MM.1S (cell line): ENCODE data around the gene RNU1-1.

ENCODE experiments used
- DNase-seq: peaks from one replicate; pipeline ENCODE4 v3.0.0-alpha.2; 2015
- H2AFZ ChIP-seq: fragments of 300-600 bp; sonication (generic); 2 replicates; pipeline ENCODE4 v1.6.0; 2016; ENCODE audit warnings: antibody characterized with exemption, low read length
- H3F3A ChIP-seq: fragments of 300-600 bp; sonication (generic); 2 replicates; pipeline ENCODE4 v1.6.1; 2016; ENCODE audit warnings: mild to moderate bottlenecking, antibody characterized with exemption, low read length, moderate library complexity, mixed read lengths; ENCODE audit not compliant: insufficient read depth
- H3K27ac ChIP-seq: fragments of 300-600 bp; sonication (generic); 2 replicates; pipeline ENCODE4 v1.5.1; 2016; ENCODE audit warnings: mild to moderate bottlenecking, low read length
- H3K27me3 ChIP-seq: fragments of 300-600 bp; sonication (generic); replicated peaks from 2 replicates; pipeline ENCODE4 v1.6.0; 2016; ENCODE audit warnings: low read length; ENCODE audit not compliant: insufficient read depth
- H3K36me3 ChIP-seq: fragments of 300-600 bp; sonication (generic); replicated peaks from 2 replicates; pipeline ENCODE4 v1.6.1; 2016; ENCODE audit warnings: mild to moderate bottlenecking, low read length, mixed read lengths; ENCODE audit not compliant: insufficient read depth
- H3K4me1 ChIP-seq: fragments of 300-600 bp; sonication (generic); 2 replicates; pipeline ENCODE4 v1.6.1; 2016; ENCODE audit warnings: low read length, mixed read lengths
- H3K4me2 ChIP-seq: fragments of 300-600 bp; sonication (generic); 2 replicates; pipeline ENCODE4 v1.6.0; 2016; ENCODE audit warnings: low read depth, low read length
- H3K4me3 ChIP-seq: fragments of 300-600 bp; sonication (generic); 2 replicates; pipeline ENCODE4 v1.5.1; 2016; ENCODE audit warnings: low read length, mixed read lengths
- H3K79me2 ChIP-seq: fragments of 300-600 bp; sonication (generic); 2 replicates; pipeline ENCODE4 v1.6.1; 2016; ENCODE audit warnings: mixed run types, low read length, mixed read lengths
- H3K9ac ChIP-seq: fragments of 300-600 bp; sonication (generic); 2 replicates; pipeline ENCODE4 v1.6.1; 2016; ENCODE audit warnings: low read length, mixed read lengths
- H3K9me2 ChIP-seq: fragments of 300-600 bp; sonication (generic); replicated peaks from 2 replicates; pipeline ENCODE4 v1.6.1; 2016; ENCODE audit warnings: mild to moderate bottlenecking, low read length, mixed read lengths; ENCODE audit not compliant: insufficient read depth
- H3K9me3 ChIP-seq: fragments of 300-600 bp; sonication (generic); replicated peaks from 2 replicates; pipeline ENCODE4 v1.6.1; 2016; ENCODE audit warnings: mild to moderate bottlenecking, low read length, mixed read lengths; ENCODE audit not compliant: insufficient read depth
- H4K20me1 ChIP-seq: fragments of 300-600 bp; sonication (generic); 2 replicates; pipeline ENCODE4 v1.6.1; 2016; ENCODE audit warnings: mild to moderate bottlenecking, low read length, moderate library complexity, mixed read lengths; ENCODE audit not compliant: insufficient read depth
- CTCF ChIP-seq: fragments of 300-600 bp; sonication (generic); IDR thresholded peaks from 2 replicates; pipeline ENCODE4 v1.5.1; 2016; ENCODE audit warnings: antibody characterized with exemption, low read length, mixed read lengths
- EZH2 ChIP-seq: fragments of 300-600 bp; sonication (generic); optimal IDR thresholded peaks from 2 replicates; pipeline ENCODE3; 2017; ENCODE audit warnings: low read depth, mild to moderate bottlenecking, antibody characterized with exemption, low read length, mixed read lengths
- EZH2phosphoT487 ChIP-seq: fragments of 300-600 bp; sonication (generic); IDR thresholded peaks from 2 replicates; pipeline ENCODE4 v1.6.1; 2018; ENCODE audit warnings: antibody characterized with exemption, low read length

The RNU1-1 gene

GRCh38 chr1:16468558-16468957 lies 45.5 kb downstream of the RNU1-1 start:
- peaks cover 7% of the 10 kb centered on the region for H3F3A ChIP-seq
- H3K9me3 ChIP-seq = no peaks in the 10 kb centered on the region
- H3K4me2 ChIP-seq = no peak overlapping the region
- no peak overlapping the region for H3K27ac ChIP-seq
- H3K9me2 ChIP-seq = no peaks in the 10 kb centered on the region
- H3K4me1 ChIP-seq = peaks cover 12% of the 10 kb centered on the region
- peaks cover 14% of the 10 kb centered on the region; the same call in 1 of the 2 replicates for H3K27me3 ChIP-seq
- H3K9ac ChIP-seq = no peak overlapping the region
- no peak for DNase-seq
- no peak overlapping the region for H3K4me3 ChIP-seq
- H3K36me3 ChIP-seq = no peaks in the 10 kb centered on the region
- H2AFZ ChIP-seq = no peak overlapping the region
- no peaks in the 10 kb centered on the region for H3K79me2 ChIP-seq
- H4K20me1 ChIP-seq = peaks cover 3% of the 10 kb centered on the region; the same call in 1 of the 2 replicates
- TF ChIP-seq EZH2phosphoT487 (no peak), EZH2 (no peak), CTCF (no peak)

GRCh38 chr1:16464917-16465625 lies 49.0 kb downstream of the RNU1-1 start:
- Histone ChIP-seq H3K9me2 (no peaks in the 10 kb centered on the region), H3K9ac (no peak overlapping the region), H3F3A (no peaks in the 10 kb centered on the region), H3K27ac (no peak overlapping the region), H2AFZ (no peak overlapping the region), H3K36me3 (no peaks in the 10 kb centered on the region; the same call in 1 of the 2 replicates), H3K4me3 (no peak overlapping the region), H3K79me2 (no peaks in the 10 kb centered on the region), H3K4me2 (no peak overlapping the region), H3K27me3 (no peaks in the 10 kb centered on the region), H4K20me1 (no peaks in the 10 kb centered on the region), H3K4me1 (no peaks in the 10 kb centered on the region), H3K9me3 (no peaks in the 10 kb centered on the region)
- no peak for DNase-seq
- TF ChIP-seq EZH2phosphoT487 (no peak), EZH2 (no peak), CTCF (no peak)
